ENCODE results near the gene KCNQ2. TPM values are rescaled to one million over a fixed set of nuclear protein-coding genes. Genes with fewer than 3 reads are reported as not detected.
A peak's percentile ranks its signal among the peaks of the same experiment; 100 is the strongest.

Gene KCNQ2
- total RNA-seq, 1 donor from 2014 or later: 11.5 TPM

DNA sequence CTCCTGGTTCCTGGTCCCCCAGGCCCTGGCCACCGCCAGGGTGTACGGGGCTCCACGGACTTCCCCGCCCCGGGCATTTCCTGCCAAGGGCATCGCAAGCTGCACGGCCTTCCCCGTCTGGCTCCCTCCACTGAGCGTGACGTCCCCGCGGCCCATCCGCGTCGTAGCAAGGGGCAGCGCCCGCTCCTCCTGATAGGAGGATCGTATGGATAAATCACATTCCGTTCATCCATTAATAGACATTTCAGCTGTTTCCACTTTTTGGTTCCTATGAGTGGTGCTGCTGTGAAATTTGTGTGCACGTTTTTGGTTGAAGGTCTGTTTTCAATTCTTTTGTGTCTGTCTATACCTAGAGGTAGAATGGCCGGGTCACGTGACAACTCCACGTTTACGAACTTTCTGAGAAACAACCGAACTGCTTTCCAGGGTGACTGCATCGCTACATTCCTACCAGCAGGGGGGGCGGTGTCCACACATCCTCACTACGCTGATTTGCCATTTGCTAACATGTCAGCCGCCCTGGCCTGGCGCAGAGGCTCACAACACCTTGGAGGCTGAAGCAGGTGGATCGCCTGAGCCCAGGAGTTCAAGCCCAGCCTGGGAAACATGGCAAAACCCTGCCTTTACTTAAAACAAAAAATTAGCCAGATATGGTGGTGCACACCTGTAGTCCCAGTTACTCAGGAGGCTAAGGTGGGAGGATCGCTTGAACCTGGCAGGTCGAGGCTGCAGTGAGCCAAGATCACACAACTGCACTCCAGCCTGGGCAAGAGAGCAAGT lies 37.7 kb downstream of the KCNQ2 start:
- peak; percentile 88 for FAIRE-seq
- Mint-ChIP-seq H3K4me3 (ENCODE audit: unreplicated experiment) (no peak overlapping the region), H3K27ac (ENCODE audit: unreplicated experiment) (no peak overlapping the region)

GRCh38 chr20:63433756-63434531 lies 38.5 kb downstream of the KCNQ2 start:
- Histone ChIP-seq H4K20me1 (ENCODE audit: insufficient read depth, low read length) (no peaks in the 10 kb centered on the region), H3K4me2 (ENCODE audit: low read length) (no peak overlapping the region), H3K79me2 (ENCODE audit: insufficient read depth, low read length) (no peaks in the 10 kb centered on the region), H3K9ac (ENCODE audit: low read length) (no peak overlapping the region), H3K4me3 (ENCODE audit: insufficient read depth, low read depth, low read length) (no peak overlapping the region), H3K27ac (ENCODE audit: low read depth, low read length) (no peak overlapping the region), H3K27me3 (ENCODE audit: insufficient read depth, low read length) (no peaks in the 10 kb centered on the region), H3K4me1 (ENCODE audit: insufficient read depth, low read length) (no peaks in the 10 kb centered on the region), H3K36me3 (ENCODE audit: insufficient read depth, low read length) (no peaks in the 10 kb centered on the region), H3K9me3 (ENCODE audit: insufficient read depth, low read depth, low read length) (no peaks in the 10 kb centered on the region), H2AFZ (ENCODE audit: low read depth, low read length) (no peak overlapping the region)
- Mint-ChIP-seq H3K4me1 (ENCODE audit: low read depth, unreplicated experiment) (no peaks in the 10 kb centered on the region), H3K4me3 (ENCODE audit: unreplicated experiment) (no peak overlapping the region), H3K36me3 (ENCODE audit: low read depth, unreplicated experiment) (no peaks in the 10 kb centered on the region), H3K27ac (ENCODE audit: unreplicated experiment) (no peak overlapping the region), H3K9me3 (ENCODE audit: unreplicated experiment) (peaks cover 2% of the 10 kb centered on the region), H3K27me3 (ENCODE audit: low read depth, unreplicated experiment) (peaks cover 11% of the 10 kb centered on the region)
- FAIRE-seq (no peak), DNase-seq (ENCODE audit: low read depth) (no peak)
- TF ChIP-seq EZH2 (IDR thresholded peaks at IDR 0.05; ENCODE audit: insufficient read depth, low read length): no peak
- TF ChIP-seq, protein P1, sequence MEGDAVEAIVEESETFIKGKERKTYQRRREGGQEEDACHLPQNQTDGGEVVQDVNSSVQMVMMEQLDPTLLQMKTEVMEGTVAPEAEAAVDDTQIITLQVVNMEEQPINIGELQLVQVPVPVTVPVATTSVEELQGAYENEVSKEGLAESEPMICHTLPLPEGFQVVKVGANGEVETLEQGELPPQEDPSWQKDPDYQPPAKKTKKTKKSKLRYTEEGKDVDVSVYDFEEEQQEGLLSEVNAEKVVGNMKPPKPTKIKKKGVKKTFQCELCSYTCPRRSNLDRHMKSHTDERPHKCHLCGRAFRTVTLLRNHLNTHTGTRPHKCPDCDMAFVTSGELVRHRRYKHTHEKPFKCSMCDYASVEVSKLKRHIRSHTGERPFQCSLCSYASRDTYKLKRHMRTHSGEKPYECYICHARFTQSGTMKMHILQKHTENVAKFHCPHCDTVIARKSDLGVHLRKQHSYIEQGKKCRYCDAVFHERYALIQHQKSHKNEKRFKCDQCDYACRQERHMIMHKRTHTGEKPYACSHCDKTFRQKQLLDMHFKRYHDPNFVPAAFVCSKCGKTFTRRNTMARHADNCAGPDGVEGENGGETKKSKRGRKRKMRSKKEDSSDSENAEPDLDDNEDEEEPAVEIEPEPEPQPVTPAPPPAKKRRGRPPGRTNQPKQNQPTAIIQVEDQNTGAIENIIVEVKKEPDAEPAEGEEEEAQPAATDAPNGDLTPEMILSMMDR (IDR thresholded peaks at IDR 0.05; ENCODE audit: insufficient read depth, low read depth, low read length): no peak

More for the DNA sequence above, 37.7 kb downstream of the KCNQ2 start:
- Histone ChIP-seq H3K27me3 (ENCODE audit: insufficient read depth, low read length) (no peaks in the 10 kb centered on the region), H3K9ac (ENCODE audit: low read length) (no peak overlapping the region), H3K4me3 (ENCODE audit: insufficient read depth, low read depth, low read length) (no peak overlapping the region), H3K79me2 (ENCODE audit: insufficient read depth, low read length) (no peaks in the 10 kb centered on the region), H3K4me2 (ENCODE audit: low read length) (no peak overlapping the region), H3K27ac (ENCODE audit: low read depth, low read length) (no peak overlapping the region), H3K36me3 (ENCODE audit: insufficient read depth, low read length) (no peaks in the 10 kb centered on the region), H4K20me1 (ENCODE audit: insufficient read depth, low read length) (no peaks in the 10 kb centered on the region), H3K4me1 (ENCODE audit: insufficient read depth, low read length) (no peaks in the 10 kb centered on the region), H2AFZ (ENCODE audit: low read depth, low read length) (no peak overlapping the region), H3K9me3 (ENCODE audit: insufficient read depth, low read depth, low read length) (no peaks in the 10 kb centered on the region)
- H3K4me1 Mint-ChIP-seq (ENCODE audit: low read depth, unreplicated experiment): no peaks in the 10 kb centered on the region
- peak; percentile 11 for DNase-seq (ENCODE audit: low read depth)
- H3K36me3 Mint-ChIP-seq (ENCODE audit: low read depth, unreplicated experiment): no peaks in the 10 kb centered on the region
- TF ChIP-seq, protein P1 (IDR thresholded peaks at IDR 0.05; ENCODE audit: insufficient read depth, low read depth, low read length): peak; percentile 58
- no peak for TF ChIP-seq EZH2 (IDR thresholded peaks at IDR 0.05; ENCODE audit: insufficient read depth, low read length)
- peaks cover 2% of the 10 kb centered on the region for H3K9me3 Mint-ChIP-seq (ENCODE audit: unreplicated experiment)
- H3K27me3 Mint-ChIP-seq (ENCODE audit: low read depth, unreplicated experiment): peaks cover 11% of the 10 kb centered on the region
